Trophoblast cell (in vitro differentiated cells and primary cell): ENCODE data around the gene CAPN14.
A peak's percentile ranks its signal among the peaks of the same experiment; 100 is the strongest.

Experiments
- DNase-seq, 2 donors: peaks; one replicate each; pipeline ENCODE4 v3.0.0-alpha.2; 2016
- H2AFZ ChIP-seq: 2 replicates; pipeline ENCODE4 v1.6.1; 2013; ENCODE audit warnings: low read length, moderate library complexity, mild to moderate bottlenecking; ENCODE audit not compliant: insufficient read depth, poor library complexity
- H2AK5ac ChIP-seq: 2 replicates; pipeline ENCODE4 v1.6.1; 2013; ENCODE audit warnings: mild to moderate bottlenecking, low read length
- H2BK120ac ChIP-seq: 2 replicates; pipeline ENCODE4 v1.6.1; 2013; ENCODE audit warnings: low read length, mild to moderate bottlenecking, moderate library complexity; ENCODE audit not compliant: insufficient read depth, poor library complexity
- H2BK12ac ChIP-seq: 2 replicates; pipeline ENCODE4 v1.6.1; 2013; ENCODE audit warnings: mild to moderate bottlenecking, low read length, moderate library complexity
- H2BK5ac ChIP-seq: 2 replicates; pipeline ENCODE4 v1.6.1; 2013; ENCODE audit warnings: low read length, low read depth, moderate library complexity, mild to moderate bottlenecking; ENCODE audit not compliant: poor library complexity
- H3K14ac ChIP-seq: 2 replicates; pipeline ENCODE4 v1.6.1; 2013; ENCODE audit warnings: mild to moderate bottlenecking, low read length
- H3K18ac ChIP-seq: 2 replicates; pipeline ENCODE4 v1.6.1; 2013; ENCODE audit warnings: mild to moderate bottlenecking, low read length
- H3K23ac ChIP-seq: 2 replicates; pipeline ENCODE4 v1.6.1; 2013; ENCODE audit warnings: low read length
- H3K27ac ChIP-seq: 2 replicates; pipeline ENCODE4 v1.5.1; 2013; ENCODE audit warnings: low read depth, mild to moderate bottlenecking, inconsistent platforms, low read length, moderate library complexity
- H3K27me3 ChIP-seq: 2 replicates; pipeline ENCODE4 v1.6.1; 2013; ENCODE audit warnings: inconsistent platforms, mild to moderate bottlenecking, low read length, moderate library complexity; ENCODE audit not compliant: insufficient read depth
- H3K36me3 ChIP-seq, 2 experiments: 1 replicate in 1 of 2; 2 replicates in 1 of 2; pipeline ENCODE4 v1.6.1; 2013; ENCODE audit warnings: low read length in 2 of 2, mild to moderate bottlenecking in 2 of 2, moderate library complexity in 1 of 2; ENCODE audit not compliant: insufficient read depth in 2 of 2, control insufficient read depth in 1 of 2
- H3K4ac ChIP-seq: 2 replicates; pipeline ENCODE4 v1.6.1; 2013; ENCODE audit warnings: low read depth, mild to moderate bottlenecking, low read length, moderate library complexity
- H3K4me1 ChIP-seq, 2 experiments: 1 replicate in 1 of 2; 2 replicates in 1 of 2; pipeline ENCODE4 v1.6.1; 2013; ENCODE audit warnings: low read length in 2 of 2, mild to moderate bottlenecking in 2 of 2, moderate library complexity in 1 of 2; ENCODE audit not compliant: insufficient read depth in 2 of 2, control insufficient read depth in 1 of 2
- H3K4me2 ChIP-seq: 2 replicates; pipeline ENCODE4 v1.6.1; 2013; ENCODE audit warnings: inconsistent platforms, mild to moderate bottlenecking, low read length, moderate library complexity
- H3K4me3 ChIP-seq: 2 replicates; pipeline ENCODE4 v1.5.1; 2013; ENCODE audit warnings: mild to moderate bottlenecking, low read depth, low read length, inconsistent platforms
- H3K79me1 ChIP-seq: one replicate; pipeline ENCODE4 v1.6.1; 2013; ENCODE audit warnings: low read length
- H3K79me2 ChIP-seq: 2 replicates; pipeline ENCODE4 v1.6.1; 2013; ENCODE audit warnings: low read length, mild to moderate bottlenecking; ENCODE audit not compliant: control insufficient read depth, insufficient read depth, poor library complexity
- H3K9ac ChIP-seq: 2 replicates; pipeline ENCODE4 v1.6.1; 2013; ENCODE audit warnings: mild to moderate bottlenecking, low read length
- H3K9me3 ChIP-seq: 2 replicates; pipeline ENCODE4 v1.6.1; 2013; ENCODE audit warnings: low read depth, mild to moderate bottlenecking, control low read depth, inconsistent platforms, low read length; ENCODE audit not compliant: insufficient read depth
- H4K12ac ChIP-seq: 2 replicates; pipeline ENCODE4 v1.6.1; 2013; ENCODE audit warnings: low read depth, mild to moderate bottlenecking, low read length, moderate library complexity
- H4K8ac ChIP-seq: 2 replicates; pipeline ENCODE4 v1.6.1; 2013; ENCODE audit warnings: low read depth, mild to moderate bottlenecking, low read length, moderate library complexity
- H4K91ac ChIP-seq: one replicate; pipeline ENCODE4 v1.6.1; 2013; ENCODE audit warnings: low read depth, mild to moderate bottlenecking, low read length, moderate library complexity
- WGBS: extraction: QIAGEN DNeasy Blood & Tissue Kit; methylation state at CpG from one replicate; pipeline ENCODE4 v1.1.7; 2013; ENCODE audit warnings: missing lambda C conversion rate; ENCODE audit not compliant: insufficient read length, insufficient coverage; ENCODE audit errors: extremely low coverage; 5-methylcytosine and 5-hydroxymethylcytosine counted together

CAPN14 gene

DNA sequence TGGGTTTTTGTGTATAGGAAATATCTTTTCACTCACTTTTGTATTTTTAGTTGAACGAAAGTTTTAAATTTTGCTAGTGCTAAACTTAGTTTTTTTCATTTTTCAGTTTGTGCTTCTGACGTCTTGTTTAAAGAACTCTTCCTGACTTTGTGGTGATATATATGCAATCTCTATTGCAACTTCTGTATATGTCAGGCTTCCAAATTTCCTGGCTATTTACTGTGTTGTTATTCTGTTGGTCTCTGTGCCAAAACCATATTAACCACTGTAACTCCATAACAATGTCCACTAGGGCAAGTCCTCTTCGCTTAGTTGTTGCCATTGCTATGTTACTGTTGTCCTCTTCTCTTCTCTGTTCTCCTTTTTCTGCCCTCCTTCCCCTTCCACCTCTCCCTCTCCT is 13.4 kb upstream of the CAPN14 start:
- Histone ChIP-seq H2BK5ac (no peak overlapping the region), H3K9me3 (no peaks in the 10 kb centered on the region), H3K4me3 (no peak overlapping the region), H4K12ac (no peak overlapping the region), H3K9ac (no peak overlapping the region), H3K23ac (no peak overlapping the region), H3K4ac (no peak overlapping the region), H2BK120ac (no peak overlapping the region), H4K91ac (no peak overlapping the region), H3K79me1 (peaks cover 14% of the 10 kb centered on the region), H3K14ac (no peak overlapping the region), H3K4me2 (no peak overlapping the region), H2BK12ac (no peak overlapping the region), H3K27me3 (no peaks in the 10 kb centered on the region), H2AFZ (no peak overlapping the region), H3K18ac (no peak overlapping the region), H3K4me1 (peaks cover 9 to 12% of the 10 kb centered on the region in 2 experiments), H3K79me2 (peaks cover 2% of the 10 kb centered on the region), H3K36me3 (no peaks in the 10 kb centered on the region), H2AK5ac (no peak overlapping the region), H4K8ac (no peak overlapping the region), H3K27ac (no peak overlapping the region)
- DNase-seq = no peak
- WGBS = no CpG with 5 or more reads among the region's 3 CpGs

DNA sequence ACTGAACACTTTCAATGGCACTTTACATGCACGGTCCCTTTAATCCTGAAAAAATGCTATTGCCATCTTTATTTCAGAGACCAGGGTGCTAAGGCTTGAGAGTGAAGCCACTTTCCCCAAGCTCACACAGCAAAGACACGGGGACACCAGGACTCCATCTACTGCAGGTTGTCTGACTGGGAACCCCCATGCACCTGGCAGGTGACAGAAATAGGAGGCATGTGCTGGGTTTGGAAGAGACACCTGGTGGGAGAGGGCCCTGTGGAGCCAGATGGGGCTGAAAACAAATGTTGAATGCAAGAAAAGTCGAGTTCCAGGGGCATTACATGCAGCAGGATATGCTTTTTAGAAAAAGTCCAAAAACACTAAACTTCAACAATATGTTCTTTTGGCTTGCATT is 11.4 kb upstream of the CAPN14 start:
- H3K23ac ChIP-seq = no peak overlapping the region
- no peak overlapping the region for H3K27ac ChIP-seq
- no peaks in the 10 kb centered on the region for H3K36me3 ChIP-seq
- H3K9ac ChIP-seq = no peak overlapping the region
- peaks cover 0 to 4% of the 10 kb centered on the region in 2 experiments for H3K4me1 ChIP-seq
- no peak overlapping the region for H3K4ac ChIP-seq
- no peak overlapping the region for H2AFZ ChIP-seq
- no peak overlapping the region for H3K4me2 ChIP-seq
- no peak overlapping the region for H3K18ac ChIP-seq
- no peak overlapping the region for H3K14ac ChIP-seq
- no peak overlapping the region for H4K91ac ChIP-seq
- H2AK5ac ChIP-seq = no peak overlapping the region
- DNase-seq = no peak
- peaks cover 6% of the 10 kb centered on the region for H3K79me1 ChIP-seq
- H3K9me3 ChIP-seq = no peaks in the 10 kb centered on the region
- WGBS = no CpG with 5 or more reads among the region's 3 CpGs
- H4K8ac ChIP-seq = no peak overlapping the region
- no peak overlapping the region for H2BK5ac ChIP-seq
- no peak overlapping the region for H2BK120ac ChIP-seq
- no peak overlapping the region for H2BK12ac ChIP-seq
- no peaks in the 10 kb centered on the region for H3K27me3 ChIP-seq
- peaks cover 2% of the 10 kb centered on the region for H3K79me2 ChIP-seq
- H3K4me3 ChIP-seq = no peak overlapping the region
- no peak overlapping the region for H4K12ac ChIP-seq

DNA sequence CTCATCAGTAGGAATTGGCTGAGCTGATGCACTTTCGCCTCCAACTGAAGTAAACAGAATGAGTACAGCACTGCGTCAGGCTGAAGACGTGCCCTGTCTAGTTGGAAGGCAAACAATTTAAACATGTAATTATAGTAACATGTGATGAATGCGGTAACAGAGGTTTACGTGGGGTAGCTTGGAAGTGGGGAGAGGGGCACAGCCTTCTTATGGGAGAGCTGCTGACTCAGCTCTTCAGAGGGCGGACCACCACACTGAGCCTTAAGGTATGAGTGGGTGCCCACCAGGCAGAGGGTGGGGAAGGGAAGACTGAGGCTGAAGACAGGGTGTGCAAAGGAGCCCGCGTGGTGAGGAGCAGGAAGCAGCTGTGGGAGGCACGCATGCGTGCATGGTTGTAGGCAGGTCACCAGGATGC is 10.4 kb upstream of the CAPN14 start:
- no peak overlapping the region for H2BK5ac ChIP-seq
- peaks cover 6% of the 10 kb centered on the region for H3K79me1 ChIP-seq
- H3K4ac ChIP-seq = no peak overlapping the region
- H3K18ac ChIP-seq = no peak overlapping the region
- no CpG with 5 or more reads among the region's 10 CpGs for WGBS
- no peak overlapping the region for H2BK12ac ChIP-seq
- H2BK120ac ChIP-seq = peak overlapping the region; percentile 3
- H4K91ac ChIP-seq = peak overlapping the region; percentile 20
- no peak overlapping the region for H4K12ac ChIP-seq
- peaks cover 2% of the 10 kb centered on the region for H3K79me2 ChIP-seq
- H3K9me3 ChIP-seq = no peaks in the 10 kb centered on the region
- no peak overlapping the region for H3K14ac ChIP-seq
- DNase-seq = peak; percentile 18 to 55
- no peaks in the 10 kb centered on the region for H3K36me3 ChIP-seq
- H4K8ac ChIP-seq = peak overlapping the region; percentile 1
- H3K27ac ChIP-seq = no peak overlapping the region
- H3K4me2 ChIP-seq = no peak overlapping the region
- H3K27me3 ChIP-seq = no peaks in the 10 kb centered on the region
- H3K9ac ChIP-seq = no peak overlapping the region
- H2AK5ac ChIP-seq = no peak overlapping the region
- peaks cover 0 to 4% of the 10 kb centered on the region in 2 experiments for H3K4me1 ChIP-seq
- no peak overlapping the region for H2AFZ ChIP-seq
- H3K23ac ChIP-seq = no peak overlapping the region
- H3K4me3 ChIP-seq = no peak overlapping the region

DNA sequence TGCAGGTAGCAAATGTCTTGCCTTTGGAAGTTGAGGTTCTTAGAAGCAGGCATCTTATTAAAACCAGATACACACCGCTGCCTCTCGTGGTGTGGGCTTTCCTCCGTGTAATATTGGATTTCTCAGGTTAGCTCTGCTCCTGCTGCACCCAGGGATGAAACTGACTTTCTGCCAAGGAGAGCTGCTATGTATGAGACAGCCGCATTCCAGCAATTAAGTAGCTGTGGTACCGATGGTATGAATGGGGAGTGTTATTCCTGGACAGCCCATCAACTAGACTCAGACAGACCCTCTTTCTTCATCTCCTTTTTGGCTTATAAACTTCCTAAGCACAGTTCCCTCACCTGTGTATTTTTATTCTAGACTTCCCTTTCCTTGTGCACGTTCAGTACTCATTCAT is 9.8 kb upstream of the CAPN14 start:
- no peak overlapping the region for H2BK12ac ChIP-seq
- H3K79me2 ChIP-seq = peaks cover 2% of the 10 kb centered on the region
- H3K79me1 ChIP-seq = peaks cover 6% of the 10 kb centered on the region
- peaks cover 0 to 4% of the 10 kb centered on the region in 2 experiments for H3K4me1 ChIP-seq
- no peak overlapping the region for H4K8ac ChIP-seq
- no peak overlapping the region for H3K27ac ChIP-seq
- H3K27me3 ChIP-seq = no peaks in the 10 kb centered on the region
- no peak for DNase-seq
- H3K9ac ChIP-seq = no peak overlapping the region
- H3K18ac ChIP-seq = no peak overlapping the region
- peak overlapping the region; percentile 27 for H2BK120ac ChIP-seq
- no peak overlapping the region for H3K4me2 ChIP-seq
- no peak overlapping the region for H3K4me3 ChIP-seq
- no peaks in the 10 kb centered on the region for H3K36me3 ChIP-seq
- H3K9me3 ChIP-seq = no peaks in the 10 kb centered on the region
- H3K14ac ChIP-seq = no peak overlapping the region
- H3K4ac ChIP-seq = no peak overlapping the region
- no peak overlapping the region for H2AFZ ChIP-seq
- no peak overlapping the region for H4K12ac ChIP-seq
- no peak overlapping the region for H2BK5ac ChIP-seq
- no peak overlapping the region for H3K23ac ChIP-seq
- no peak overlapping the region for H2AK5ac ChIP-seq
- WGBS = no CpG with 5 or more reads among the region's 6 CpGs
- H4K91ac ChIP-seq = peak overlapping the region; percentile 32
